Mucosa of descending colon (tissue), 3 donors: ENCODE data around the gene RNF31. TPM values are rescaled to one million over a fixed set of nuclear protein-coding genes. Genes with fewer than 3 reads are reported as not detected.

Experiments
- ATAC-seq: fragments of 200-7000 bp; cut with Tn5 transposase; one replicate; pipeline ENCODE4 v1.9.1; 2020; ENCODE audit warnings: mild to moderate bottlenecking, moderate library complexity
- DNase-seq, 3 donors: peaks; one replicate each; pipeline ENCODE4 v3.0.0-alpha.2; 2020
- H3K36me3 ChIP-seq: fragments of 200-600 bp; one replicate; pipeline ENCODE4 v1.8.0; 2021; ENCODE audit warnings: low read depth, mild to moderate bottlenecking
- H3K4me1 ChIP-seq: fragments of 200-600 bp; one replicate; pipeline ENCODE4 v1.8.0; 2021; ENCODE audit warnings: low read depth, mild to moderate bottlenecking
- H3K4me3 ChIP-seq: fragments of 200-600 bp; one replicate; pipeline ENCODE4 v1.8.0; 2021; ENCODE audit warnings: mild to moderate bottlenecking
- H3K9me3 ChIP-seq: fragments of 200-600 bp; one replicate; pipeline ENCODE4 v1.8.0; 2021; ENCODE audit warnings: mild to moderate bottlenecking
- CTCF ChIP-seq: fragments of 200-600 bp; IDR thresholded peaks from one replicate; pipeline ENCODE4 v1.8.0; 2022; ENCODE audit warnings: antibody characterized with exemption, mild to moderate bottlenecking
- intact Hi-C, 2 donors: fragments of 100-400 bp; cut with DNase I in 1 of 2; cut with micrococcal nuclease in 1 of 2; formaldehyde crosslinking; loops; one replicate each; pipeline versions ENCODE4 v1.11.0 to v1.11.1; 2022; cut with DNase I, micrococcal nuclease
- total RNA-seq, 3 donors: library from RNA; stranded (reverse); fragmentation: NEBNext Ultra II Directional in 2 of 3; extraction: Animal tissue kit (Norgen Biotek cat#: 25700) in 2 of 3; gene quantifications; one replicate each; pipeline versions ENCODE4 v1.2.1 to v1.2.4, GENCODE V29; 2021 to 2023
- donor health status: DM: no; HTN: no; CAD: no; lungs with moderate emphysema.
- donor health status: DM: no; HTN: no; CAD: no.
- donor health status: DM: no; HTN: yes; CAD: no.

Gene RNF31
- total RNA-seq, 3 donors from 2014 or later: 52.8 to 66.2 (median 59.0) TPM

GRCh38 chr14:24141097-24141880 lies 6.0 kb upstream of the RNF31 start, which contains the start of gene EMC9:
Gene EMC9 (minus strand): TSS chr14:24141591. CDS start chr14:24141304, 287 bp downstream.
- Histone ChIP-seq H3K36me3 (no peaks in the 10 kb centered on the region), H3K4me1 (peaks cover 58% of the 10 kb centered on the region), H3K9me3 (no peaks in the 10 kb centered on the region), H3K4me3 (peak within 1 kb of the TSS; percentile 46)
- intact Hi-C loops: no loop called here
- TF ChIP-seq CTCF: peak; percentile 64
- DNase-seq (peak; percentile 100), ATAC-seq (peak; percentile 89)

GRCh38 chr14:24143511-24143910 lies 3.8 kb upstream of the RNF31 start:
- TF ChIP-seq CTCF: no peak
- Histone ChIP-seq H3K4me3 (no peak overlapping the region), H3K4me1 (peaks cover 47% of the 10 kb centered on the region), H3K36me3 (peaks cover 3% of the 10 kb centered on the region), H3K9me3 (no peaks in the 10 kb centered on the region)
- intact Hi-C loops: no loop called here
- ATAC-seq: no peak
- no peak for DNase-seq

GRCh38 chr14:24144451-24144850 lies 2.8 kb upstream of the RNF31 start:
- intact Hi-C loops: no loop called here
- no peak for ATAC-seq

GRCh38 chr14:24145219-24145618 lies 2.1 kb upstream of the RNF31 start:
- intact Hi-C loops: no loop called here
- H3K4me3 ChIP-seq: no peak overlapping the region
- TF ChIP-seq CTCF: no peak
- peaks cover 3% of the 10 kb centered on the region for H3K36me3 ChIP-seq
- H3K9me3 ChIP-seq: no peaks in the 10 kb centered on the region
- no peak for ATAC-seq
- H3K4me1 ChIP-seq: peaks cover 37% of the 10 kb centered on the region
- no peak for DNase-seq

More at GRCh38 chr14:24144451-24144850, 2.8 kb upstream of the RNF31 start:
- no peak for DNase-seq
- TF ChIP-seq CTCF: no peak
- Histone ChIP-seq H3K9me3 (no peaks in the 10 kb centered on the region), H3K4me1 (peaks cover 45% of the 10 kb centered on the region), H3K4me3 (no peak overlapping the region), H3K36me3 (peaks cover 3% of the 10 kb centered on the region)

GRCh38 chr14:24145690-24146452 lies 1.4 kb upstream of the RNF31 start:
- Histone ChIP-seq H3K36me3 (peaks cover 3% of the 10 kb centered on the region), H3K9me3 (no peaks in the 10 kb centered on the region), H3K4me1 (peaks cover 37% of the 10 kb centered on the region), H3K4me3 (peak overlapping the region; percentile 84)
- no peak for TF ChIP-seq CTCF
- intact Hi-C loops: no loop called here
- DNase-seq: no peak
- no peak for ATAC-seq
